Lung (tissue), 12 donors: ENCODE results near the gene COX17. TPM values are rescaled to one million over a fixed set of nuclear protein-coding genes. Genes with fewer than 3 reads are reported as not detected.

Experiments
- ATAC-seq: fragments of 200-7000 bp; cut with Tn5 transposase; one replicate; pipeline ENCODE4 v1.9.1; 2020; ENCODE audit warnings: moderate number of reproducible peaks; ENCODE audit not compliant: insufficient read depth, low FRiP score
- DNase-seq, 3 donors: peaks; one replicate each; pipeline ENCODE4 v3.0.0-alpha.2; 2013 to 2017
- H3K27ac ChIP-seq, 2 donors: one replicate each; pipeline ENCODE4 v1.5.1; 2013; ENCODE audit warnings: mild to moderate bottlenecking in 2 of 2, moderate library complexity in 2 of 2, control low read depth in 1 of 2, inconsistent platforms in 1 of 2, low read depth in 1 of 2, low read length in 1 of 2
- H3K27me3 ChIP-seq, 3 donors: one replicate each; pipeline ENCODE4 v1.5.1; 2013; ENCODE audit warnings: low read length in 2 of 3; ENCODE audit not compliant: control insufficient read depth in 3 of 3, insufficient read depth in 3 of 3
- H3K36me3 ChIP-seq, 4 donors: one replicate each; pipeline ENCODE4 v1.5.1; 2013; ENCODE audit warnings: low read length in 4 of 4, mild to moderate bottlenecking in 1 of 4, moderate library complexity in 1 of 4; ENCODE audit not compliant: control insufficient read depth in 4 of 4, insufficient read depth in 4 of 4
- H3K4me1 ChIP-seq, 5 donors: one replicate each; pipeline ENCODE4 v1.5.1; 2013; ENCODE audit warnings: low read length in 5 of 5, mild to moderate bottlenecking in 2 of 5, moderate library complexity in 1 of 5; ENCODE audit not compliant: control insufficient read depth in 5 of 5, insufficient read depth in 5 of 5
- H3K4me3 ChIP-seq: one replicate; pipeline ENCODE4 v1.5.1; 2013; ENCODE audit warnings: mild to moderate bottlenecking, control low read depth, moderate library complexity
- H3K9ac ChIP-seq, 2 donors: one replicate each; pipeline ENCODE4 v1.5.1; 2013; ENCODE audit warnings: low read length in 2 of 2, control low read depth in 1 of 2; ENCODE audit not compliant: insufficient read depth in 1 of 2
- H3K9me3 ChIP-seq, 4 donors: one replicate each; pipeline ENCODE4 v1.5.1; 2013; ENCODE audit warnings: low read length in 3 of 4, mild to moderate bottlenecking in 1 of 4, moderate library complexity in 1 of 4; ENCODE audit not compliant: control insufficient read depth in 4 of 4, insufficient read depth in 3 of 4
- WGBS, 2 donors: extraction: QIAGEN DNeasy Blood & Tissue Kit; methylation state at CpG; one replicate each; pipeline ENCODE4 v1.1.7; 2013; 5-methylcytosine and 5-hydroxymethylcytosine counted together
- polyA plus RNA-seq, 2 donors: library from polyadenylated mRNA; stranded (reverse); fragments of 200-250 nt; gene quantifications; one replicate each; pipeline ENCODE4 v1.2.1, GENCODE V29; 2013
- total RNA-seq, 2 donors: library from RNA; depleted of rRNA in 1 of 2; stranded (reverse); fragments of >200 nt in 1 of 2; gene quantifications; one replicate each; pipeline ENCODE4 v1.2.1, GENCODE V29; 2014 to 2021
- TF ChIP-seq, protein P1 (sequence below): IDR thresholded peaks from 2 replicates; pipeline ENCODE4 v1.5.1; 2012; ENCODE audit warnings: mild to moderate bottlenecking; ENCODE audit errors: control extremely low read depth, extremely low read depth
- donor health status: control.
- donor health status: control.
- donor health status: Bipolar disorder and iron deficiency.
- donor health status: healthy.
- donor health status: DM: yes; HTN: yes; CAD: no.

The COX17 gene
- total and polyA plus RNA-seq, 4 donors: 43.8 to 261 (median 78.3) TPM

DNA sequence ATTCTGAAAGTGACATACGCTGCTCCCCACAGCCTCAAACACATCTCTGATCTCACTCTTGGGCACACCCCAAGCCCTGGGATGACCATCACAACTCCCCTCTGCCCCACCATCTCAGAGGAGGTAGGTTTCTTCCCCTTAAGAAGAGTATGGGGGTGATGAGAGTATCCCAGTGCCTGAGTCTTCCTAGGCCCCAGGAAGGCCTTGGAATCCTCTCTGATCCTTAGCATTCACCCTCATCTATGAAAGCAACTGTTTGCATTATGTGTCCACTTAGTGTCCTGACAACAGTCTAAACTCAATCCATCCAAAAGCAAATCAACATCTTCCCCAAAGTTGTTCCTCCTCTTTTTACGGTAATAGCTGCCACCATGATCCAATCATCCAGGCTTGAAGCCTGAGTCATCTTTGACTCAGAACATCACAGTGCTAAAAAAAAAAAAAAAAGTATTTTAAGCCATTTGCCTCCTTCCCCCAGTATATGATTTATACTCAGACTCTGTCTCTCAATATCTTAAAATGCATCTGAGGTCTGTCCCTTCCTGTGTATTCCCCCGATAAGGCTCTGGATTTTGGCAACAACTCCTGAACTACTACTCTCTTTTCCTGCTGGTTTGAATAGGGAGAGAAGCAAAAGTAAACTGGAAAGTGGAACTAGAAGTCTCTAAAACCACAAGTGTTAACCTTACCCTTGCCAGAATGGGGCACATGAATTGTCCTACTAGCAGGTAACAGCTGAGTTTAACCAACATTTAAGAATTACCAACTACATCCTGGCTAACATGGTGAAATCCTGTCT, 39.3 kb downstream of the COX17 start:
- peaks cover 0 to 4% (median 0%) of the 10 kb centered on the region in 4 donors for H3K9me3 ChIP-seq
- H3K27ac ChIP-seq: peak overlapping the region; percentile 93 to 95
- H3K4me1 ChIP-seq: peaks cover 0 to 11% (median 2%) of the 10 kb centered on the region in 5 donors
- no peaks in the 10 kb centered on the region for H3K27me3 ChIP-seq
- ATAC-seq (peak; percentile 66), DNase-seq (no peak)
- TF ChIP-seq, protein P1, sequence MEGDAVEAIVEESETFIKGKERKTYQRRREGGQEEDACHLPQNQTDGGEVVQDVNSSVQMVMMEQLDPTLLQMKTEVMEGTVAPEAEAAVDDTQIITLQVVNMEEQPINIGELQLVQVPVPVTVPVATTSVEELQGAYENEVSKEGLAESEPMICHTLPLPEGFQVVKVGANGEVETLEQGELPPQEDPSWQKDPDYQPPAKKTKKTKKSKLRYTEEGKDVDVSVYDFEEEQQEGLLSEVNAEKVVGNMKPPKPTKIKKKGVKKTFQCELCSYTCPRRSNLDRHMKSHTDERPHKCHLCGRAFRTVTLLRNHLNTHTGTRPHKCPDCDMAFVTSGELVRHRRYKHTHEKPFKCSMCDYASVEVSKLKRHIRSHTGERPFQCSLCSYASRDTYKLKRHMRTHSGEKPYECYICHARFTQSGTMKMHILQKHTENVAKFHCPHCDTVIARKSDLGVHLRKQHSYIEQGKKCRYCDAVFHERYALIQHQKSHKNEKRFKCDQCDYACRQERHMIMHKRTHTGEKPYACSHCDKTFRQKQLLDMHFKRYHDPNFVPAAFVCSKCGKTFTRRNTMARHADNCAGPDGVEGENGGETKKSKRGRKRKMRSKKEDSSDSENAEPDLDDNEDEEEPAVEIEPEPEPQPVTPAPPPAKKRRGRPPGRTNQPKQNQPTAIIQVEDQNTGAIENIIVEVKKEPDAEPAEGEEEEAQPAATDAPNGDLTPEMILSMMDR: no peak
- no peak overlapping the region for H3K9ac ChIP-seq
- no peak overlapping the region for H3K4me3 ChIP-seq
- 41 to 49% methylated on average over 3 of the region's 3 CpGs for WGBS, 2 donors
- H3K36me3 ChIP-seq: peaks cover 0 to 15% (median 7%) of the 10 kb centered on the region in 4 donors

DNA sequence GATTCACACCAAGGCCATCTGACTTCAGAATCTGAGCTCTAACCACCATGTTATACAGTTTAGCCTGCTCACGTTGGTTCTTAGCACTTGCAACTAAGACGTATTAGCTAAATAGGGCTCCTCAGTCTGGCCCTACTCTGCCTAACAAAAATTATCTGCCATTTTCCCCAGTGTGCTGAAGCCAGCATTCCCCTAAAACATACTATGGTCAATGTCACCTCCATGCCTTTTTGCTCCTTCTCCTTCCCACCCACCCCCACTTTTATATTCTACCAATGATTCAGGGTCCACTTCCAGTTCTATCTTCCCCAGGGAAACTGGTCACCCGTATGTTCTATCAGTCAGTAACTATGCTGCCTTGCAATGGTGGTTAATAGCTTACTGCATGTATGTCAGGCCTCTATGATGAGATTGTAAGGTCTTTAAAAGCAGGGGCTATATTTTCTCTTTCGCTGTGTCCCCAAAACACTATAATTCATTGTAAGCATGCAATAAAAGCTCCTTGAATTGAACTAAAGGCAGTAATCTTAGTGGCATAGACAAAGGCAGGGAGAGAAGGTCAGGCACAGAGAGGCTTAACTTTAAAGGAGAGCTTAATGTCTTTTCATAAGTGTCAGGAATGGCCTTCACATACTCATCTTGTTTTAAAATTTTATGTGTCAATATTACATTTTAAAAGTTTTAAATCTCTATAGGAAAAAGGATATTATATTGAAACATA, 40.2 kb downstream of the COX17 start:
- peak overlapping the region; percentile 15 to 83 for H3K27ac ChIP-seq
- H3K36me3 ChIP-seq: peaks cover 0 to 9% (median 4%) of the 10 kb centered on the region in 4 donors
- H3K27me3 ChIP-seq: no peaks in the 10 kb centered on the region
- H3K9ac ChIP-seq: no peak overlapping the region
- peaks cover 0 to 10% (median 0%) of the 10 kb centered on the region in 5 donors for H3K4me1 ChIP-seq
- ATAC-seq (no peak), DNase-seq (no peak)
- H3K9me3 ChIP-seq: peaks cover 0 to 2% (median 0%) of the 10 kb centered on the region in 4 donors
- TF ChIP-seq, protein P1: no peak
- WGBS, 2 donors: 85 to 86% methylated on average over 4 of the region's 4 CpGs
- no peak overlapping the region for H3K4me3 ChIP-seq

DNA sequence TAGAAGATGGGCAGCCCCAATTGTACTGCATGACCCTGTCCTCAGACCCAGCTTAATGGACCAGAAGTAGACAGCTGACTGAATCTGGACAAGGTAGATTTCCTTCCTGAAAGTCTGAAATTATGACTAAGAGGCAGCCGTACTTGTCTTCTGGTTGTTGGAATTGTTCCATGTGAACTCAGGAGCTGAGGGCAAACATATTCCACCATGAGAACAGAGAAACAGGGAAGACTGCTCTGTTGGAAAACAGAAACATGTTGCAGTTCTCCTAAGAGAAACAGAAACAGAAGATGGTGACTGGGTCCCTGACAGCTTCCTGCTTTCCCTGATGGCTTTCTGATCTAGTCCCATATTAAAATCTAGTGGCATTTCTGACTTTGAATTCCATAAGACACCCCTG, 41.0 kb downstream of the COX17 start:
- H3K27ac ChIP-seq: peak overlapping the region; percentile 37 to 73
- peaks cover 0 to 10% (median 0%) of the 10 kb centered on the region in 5 donors for H3K4me1 ChIP-seq
- H3K9ac ChIP-seq: no peak overlapping the region
- H3K36me3 ChIP-seq: peaks cover 0 to 4% (median under 1%) of the 10 kb centered on the region in 4 donors
- ATAC-seq (no peak), DNase-seq (no peak)
- no peaks in the 10 kb centered on the region for H3K9me3 ChIP-seq
- WGBS, 2 donors: 21 to 25% methylated on average over 1 of the region's 1 CpG
- H3K27me3 ChIP-seq: no peaks in the 10 kb centered on the region
- no peak overlapping the region for H3K4me3 ChIP-seq
- TF ChIP-seq, protein P1: no peak
